ENCODE measurements around the gene MAPK10. TPM values are rescaled to one million over a fixed set of nuclear protein-coding genes. Genes with fewer than 3 reads are reported as not detected.

Gene MAPK10
- total RNA-seq, 3 donors from 2014 or later (not counting 1 experiment from before 2014, with no cell fraction given), result 0.92 TPM; not detected in 2

- Histone ChIP-seq H3K4me3 (ENCODE audit: low read length) (no peak overlapping the region), H3K36me3 (ENCODE audit: control insufficient read depth, insufficient read depth, low read length) (no peaks in the 10 kb centered on the region), H3K9me3 (ENCODE audit: control insufficient read depth, insufficient read depth, low read length) (no peaks in the 10 kb centered on the region), H3K27ac (ENCODE audit: low read length) (no peak overlapping the region), H3K4me1 (ENCODE audit: control insufficient read depth, insufficient read depth, low read length) (no peaks in the 10 kb centered on the region), H3K27me3 (ENCODE audit: control insufficient read depth, insufficient read depth, low read length) (no peaks in the 10 kb centered on the region)
- intact Hi-C loops (cut with micrococcal nuclease), result no loop called here
- peaks cover 2 to 6% of the 10 kb centered on the region in 2 donors for H3K9me3 Mint-ChIP-seq
- no peak for TF ChIP-seq CTCF (IDR thresholded peaks at IDR 0.05)
- no peaks in the 10 kb centered on the region for H3K27me3 Mint-ChIP-seq (ENCODE audit: low read depth in 2 of 2)
- H3K4me1 Mint-ChIP-seq, result no peaks in the 10 kb centered on the region
- no peaks in the 10 kb centered on the region for H3K36me3 Mint-ChIP-seq
- no peak overlapping the region for H3K27ac Mint-ChIP-seq
- DNase-seq, result no peak
- no peak for ATAC-seq
- H3K4me3 Mint-ChIP-seq, result no peak overlapping the region
Measured at GRCh38 chr4:86058621-86059020, 301.2 kb downstream of the MAPK10 start.

GRCh38 chr4:86055898-86056297 is 304.0 kb downstream of the MAPK10 start:
- intact Hi-C loops (cut with micrococcal nuclease), result no loop called here
- Histone ChIP-seq H3K27ac (ENCODE audit: low read length) (no peak overlapping the region), H3K27me3 (ENCODE audit: control insufficient read depth, insufficient read depth, low read length) (no peaks in the 10 kb centered on the region), H3K36me3 (ENCODE audit: control insufficient read depth, insufficient read depth, low read length) (no peaks in the 10 kb centered on the region), H3K9me3 (ENCODE audit: control insufficient read depth, insufficient read depth, low read length) (no peaks in the 10 kb centered on the region), H3K4me1 (ENCODE audit: control insufficient read depth, insufficient read depth, low read length) (no peaks in the 10 kb centered on the region), H3K4me3 (ENCODE audit: low read length) (no peak overlapping the region)
- H3K4me3 Mint-ChIP-seq, result no peak overlapping the region
- TF ChIP-seq CTCF (IDR thresholded peaks at IDR 0.05), result no peak
- H3K27me3 Mint-ChIP-seq (ENCODE audit: low read depth in 2 of 2), result no peaks in the 10 kb centered on the region
- DNase-seq (no peak), ATAC-seq (no peak)
- H3K27ac Mint-ChIP-seq, result no peak overlapping the region
- H3K36me3 Mint-ChIP-seq, result no peaks in the 10 kb centered on the region
- no CpG with 5 or more reads among the region's 1 CpG for WGBS (ENCODE audit: insufficient coverage)
- H3K9me3 Mint-ChIP-seq, result peaks cover 2 to 3% of the 10 kb centered on the region in 2 donors
- no peaks in the 10 kb centered on the region for H3K4me1 Mint-ChIP-seq

- Histone ChIP-seq H3K27ac (ENCODE audit: low read length) (no peak overlapping the region), H3K4me1 (ENCODE audit: control insufficient read depth, insufficient read depth, low read length) (no peaks in the 10 kb centered on the region), H3K36me3 (ENCODE audit: control insufficient read depth, insufficient read depth, low read length) (no peaks in the 10 kb centered on the region), H3K9me3 (ENCODE audit: control insufficient read depth, insufficient read depth, low read length) (no peaks in the 10 kb centered on the region), H3K27me3 (ENCODE audit: control insufficient read depth, insufficient read depth, low read length) (no peaks in the 10 kb centered on the region), H3K4me3 (ENCODE audit: low read length) (no peak overlapping the region)
- Mint-ChIP-seq H3K27me3 (ENCODE audit: low read depth in 2 of 2) (no peaks in the 10 kb centered on the region), H3K9me3 (peaks cover 3% of the 10 kb centered on the region in 2 donors), H3K27ac (no peak overlapping the region), H3K4me1 (no peaks in the 10 kb centered on the region), H3K36me3 (no peaks in the 10 kb centered on the region), H3K4me3 (no peak overlapping the region)
- no peak for DNase-seq
- no peak for TF ChIP-seq CTCF (IDR thresholded peaks at IDR 0.05)
- intact Hi-C loops (cut with micrococcal nuclease), result no loop called here
- WGBS (ENCODE audit: insufficient coverage), result 93% methylated on average over 5 of the region's 6 CpGs
- ATAC-seq, result no peak
Measured at GRCh38 chr4:86054286-86055032, 305.4 kb downstream of the MAPK10 start.

DNA sequence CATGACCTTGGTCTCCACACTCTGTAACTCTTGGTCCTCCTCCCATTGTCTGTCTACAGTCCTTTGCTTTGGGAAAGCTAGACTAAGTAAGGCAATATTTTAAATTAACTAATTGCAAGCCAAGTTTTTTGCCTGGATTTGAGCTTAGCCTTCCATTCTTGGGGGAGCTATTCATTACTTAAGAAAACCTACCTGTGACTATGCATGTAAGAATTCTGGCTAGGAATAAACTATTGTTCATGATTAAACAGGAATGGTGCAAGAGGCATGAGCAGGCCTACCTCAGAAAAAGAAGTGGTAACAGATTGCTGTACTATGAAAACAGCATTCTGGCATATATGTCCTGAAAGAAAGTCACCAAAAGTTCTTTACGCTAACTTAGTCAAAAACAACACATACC is 309.4 kb downstream of the MAPK10 start:
- Mint-ChIP-seq H3K27ac (no peak overlapping the region), H3K27me3 (ENCODE audit: low read depth in 2 of 2) (no peaks in the 10 kb centered on the region), H3K4me3 (no peak overlapping the region), H3K9me3 (peaks cover 2 to 3% of the 10 kb centered on the region in 2 donors), H3K4me1 (no peaks in the 10 kb centered on the region), H3K36me3 (no peaks in the 10 kb centered on the region)
- Histone ChIP-seq H3K4me3 (ENCODE audit: low read length) (no peak overlapping the region), H3K4me1 (ENCODE audit: control insufficient read depth, insufficient read depth, low read length) (no peaks in the 10 kb centered on the region), H3K36me3 (ENCODE audit: control insufficient read depth, insufficient read depth, low read length) (no peaks in the 10 kb centered on the region), H3K27me3 (ENCODE audit: control insufficient read depth, insufficient read depth, low read length) (no peaks in the 10 kb centered on the region), H3K27ac (ENCODE audit: low read length) (no peak overlapping the region), H3K9me3 (ENCODE audit: control insufficient read depth, insufficient read depth, low read length) (no peaks in the 10 kb centered on the region)
- intact Hi-C loops (cut with micrococcal nuclease), result no loop called here
- ATAC-seq (no peak), DNase-seq (no peak)
- no peak for TF ChIP-seq CTCF (IDR thresholded peaks at IDR 0.05)
- WGBS (ENCODE audit: insufficient coverage), result no CpG with 5 or more reads among the region's 1 CpG

Data from natural killer cell (primary cell).